HepG2 (cell line): ENCODE results near the gene NFKBIL1. TPM values are rescaled to one million over a fixed set of nuclear protein-coding genes. Genes with fewer than 3 reads are reported as not detected.

Experiments used
- ARNTL ChIP-seq: sonication (generic); formaldehyde crosslinking; IDR thresholded peaks from 2 replicates; pipeline ENCODE4 v1.4.0; 2020; ENCODE audit warnings: mild to moderate bottlenecking, missing genetic modification reagents
- EED ChIP-seq: sonication (generic); formaldehyde crosslinking; IDR thresholded peaks from 2 replicates; pipeline ENCODE4 v1.5.0; 2020; ENCODE audit warnings: mild to moderate bottlenecking, missing genetic modification reagents
- FOXJ3 ChIP-seq: sonication (generic); formaldehyde crosslinking; IDR thresholded peaks from 2 replicates; pipeline ENCODE4 v1.4.0; 2020; ENCODE audit warnings: missing genetic modification reagents, mild to moderate bottlenecking, borderline replicate concordance
- GFI1 ChIP-seq: sonication (generic); formaldehyde crosslinking; IDR thresholded peaks from 2 replicates; pipeline ENCODE4 v1.5.0; 2020; ENCODE audit warnings: missing genetic modification reagents, mild to moderate bottlenecking, borderline replicate concordance
- HNF4G ChIP-seq, 2 experiments: sonication (generic) in 1 of 2; formaldehyde crosslinking in 1 of 2; IDR thresholded peaks; 2 replicates each; pipeline versions ENCODE4 v1.4.0 to v1.6.1; 2011 to 2020; ENCODE audit warnings: borderline replicate concordance in 2 of 2, low read depth in 2 of 2, mild to moderate bottlenecking in 2 of 2, low read length in 1 of 2, missing genetic modification reagents in 1 of 2, moderate library complexity in 1 of 2
- KLF12 ChIP-seq: sonication (generic); formaldehyde crosslinking; IDR thresholded peaks from 2 replicates; pipeline ENCODE4 v1.4.0; 2020; ENCODE audit warnings: missing genetic modification reagents, borderline replicate concordance
- MXD4 ChIP-seq: IDR thresholded peaks from 2 replicates; pipeline ENCODE4 v1.6.1; 2016; ENCODE audit warnings: mild to moderate bottlenecking, missing biosample characterization, missing genetic modification reagents
- NAIF1 ChIP-seq: sonication (generic); formaldehyde crosslinking; IDR thresholded peaks from 2 replicates; pipeline ENCODE4 v1.5.0; 2020; ENCODE audit warnings: mild to moderate bottlenecking, missing genetic modification reagents, borderline replicate concordance
- ONECUT2 ChIP-seq: sonication (generic); formaldehyde crosslinking; IDR thresholded peaks from 2 replicates; pipeline ENCODE4 v1.4.0; 2020; ENCODE audit warnings: missing genetic modification reagents
- YEATS2 ChIP-seq: sonication (generic); formaldehyde crosslinking; IDR thresholded peaks from 2 replicates; pipeline ENCODE4 v1.4.0; 2020; ENCODE audit warnings: missing genetic modification reagents, borderline replicate concordance
- ZNF674 ChIP-seq: sonication (generic); formaldehyde crosslinking; IDR thresholded peaks from 2 replicates; pipeline ENCODE4 v1.5.0; 2020; ENCODE audit warnings: low read depth, mild to moderate bottlenecking, missing genetic modification reagents
- ZNF724P ChIP-seq: sonication (generic); formaldehyde crosslinking; IDR thresholded peaks from 2 replicates; pipeline ENCODE4 v1.8.0; 2022; ENCODE audit warnings: missing genetic modification reagents, borderline replicate concordance
- polyA plus RNA-seq, 8 experiments: library from polyadenylated mRNA; depleted of rRNA in 3 of 8; stranded (reverse) in 7 of 8; unstranded in 1 of 8; fragments of >200 nt; fragmentation: Illumina TruSeq in 4 of 8; extraction: Trizol in 4 of 8; gene quantifications; 2 replicates each; pipeline versions ENCODE4 v1.2.1 to v1.2.3, GENCODE V29; 2011 to 2016; ENCODE audit warnings: low read depth in 4 of 8, missing spikeins in 1 of 8, mixed read lengths in 1 of 8; ENCODE audit not compliant: insufficient read depth in 1 of 8
- total RNA-seq, 5 experiments: library from RNA; depleted of rRNA; stranded (reverse); fragments of >200 nt; fragmentation: Illumina TruSeq; extraction: Trizol; gene quantifications; 2 replicates each; pipeline ENCODE4 v1.2.3, GENCODE V29; 2016; ENCODE audit warnings: low read depth in 1 of 5
- TF ChIP-seq, protein P1 (sequence below): fragments of 450-650 bp; IDR thresholded peaks from 2 replicates; pipeline ENCODE4 v1.6.1; 2017; ENCODE audit warnings: mild to moderate bottlenecking
- TF ChIP-seq, protein P2 (sequence below): sonication (generic); formaldehyde crosslinking; IDR thresholded peaks from 2 replicates; pipeline ENCODE4 v1.4.0; 2020; ENCODE audit warnings: mild to moderate bottlenecking, missing genetic modification reagents
- TF ChIP-seq, protein P3 (sequence below): sonication (generic); formaldehyde crosslinking; IDR thresholded peaks from 2 replicates; pipeline ENCODE4 v1.5.1; 2020; ENCODE audit warnings: mild to moderate bottlenecking, missing genetic modification reagents, moderate library complexity
- TF ChIP-seq, protein P4 (sequence below): IDR thresholded peaks from 2 replicates; pipeline ENCODE4 v1.6.1; 2016; ENCODE audit warnings: missing biosample characterization, missing genetic modification reagents, low read depth

The NFKBIL1 gene
- total and polyA plus RNA-seq, 2 of the 13 experiments (the other 11 are each of a cell fraction or from before 2014, with no cell fraction given) = 9.7 to 19.5 TPM

DNA sequence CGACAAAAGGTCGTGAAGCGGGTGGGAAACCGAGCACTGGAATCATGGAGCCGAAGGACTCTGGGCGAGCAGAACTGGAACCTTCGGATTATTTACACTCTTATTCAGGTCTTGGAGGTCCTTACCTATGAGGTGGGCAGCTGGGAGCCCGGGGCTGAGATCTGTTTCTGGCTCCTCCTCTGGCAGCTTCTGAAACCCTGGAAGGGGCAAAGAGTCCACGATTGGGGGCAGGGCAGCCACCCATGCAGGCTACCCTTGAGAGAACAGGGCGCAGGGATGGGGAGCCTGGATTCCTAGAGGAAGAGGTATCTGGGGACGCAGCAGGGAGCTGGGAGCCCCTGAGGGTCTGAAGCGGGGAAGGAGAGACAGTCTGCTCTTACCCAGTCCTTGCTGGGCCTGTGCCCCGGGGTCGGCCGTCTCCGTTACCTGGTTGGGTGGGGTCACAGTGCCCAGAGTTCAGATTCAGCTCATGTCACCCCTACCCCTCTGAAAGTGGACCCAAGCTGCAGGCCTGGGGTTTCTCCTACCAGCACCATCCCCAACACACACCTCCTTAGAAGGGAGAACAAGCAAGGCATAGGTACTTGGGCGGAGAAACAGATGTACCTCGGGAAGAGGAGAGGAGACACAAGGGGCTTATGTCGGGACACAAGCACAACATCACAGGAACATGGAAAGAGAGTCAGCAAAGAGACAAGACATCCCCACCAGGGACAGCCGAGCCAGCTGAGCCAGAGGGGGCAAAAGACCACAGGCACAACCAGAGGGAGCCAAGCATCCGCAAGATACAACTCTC lies 34.2 kb downstream of the NFKBIL1 start (continued):
- TF ChIP-seq, protein P1, sequence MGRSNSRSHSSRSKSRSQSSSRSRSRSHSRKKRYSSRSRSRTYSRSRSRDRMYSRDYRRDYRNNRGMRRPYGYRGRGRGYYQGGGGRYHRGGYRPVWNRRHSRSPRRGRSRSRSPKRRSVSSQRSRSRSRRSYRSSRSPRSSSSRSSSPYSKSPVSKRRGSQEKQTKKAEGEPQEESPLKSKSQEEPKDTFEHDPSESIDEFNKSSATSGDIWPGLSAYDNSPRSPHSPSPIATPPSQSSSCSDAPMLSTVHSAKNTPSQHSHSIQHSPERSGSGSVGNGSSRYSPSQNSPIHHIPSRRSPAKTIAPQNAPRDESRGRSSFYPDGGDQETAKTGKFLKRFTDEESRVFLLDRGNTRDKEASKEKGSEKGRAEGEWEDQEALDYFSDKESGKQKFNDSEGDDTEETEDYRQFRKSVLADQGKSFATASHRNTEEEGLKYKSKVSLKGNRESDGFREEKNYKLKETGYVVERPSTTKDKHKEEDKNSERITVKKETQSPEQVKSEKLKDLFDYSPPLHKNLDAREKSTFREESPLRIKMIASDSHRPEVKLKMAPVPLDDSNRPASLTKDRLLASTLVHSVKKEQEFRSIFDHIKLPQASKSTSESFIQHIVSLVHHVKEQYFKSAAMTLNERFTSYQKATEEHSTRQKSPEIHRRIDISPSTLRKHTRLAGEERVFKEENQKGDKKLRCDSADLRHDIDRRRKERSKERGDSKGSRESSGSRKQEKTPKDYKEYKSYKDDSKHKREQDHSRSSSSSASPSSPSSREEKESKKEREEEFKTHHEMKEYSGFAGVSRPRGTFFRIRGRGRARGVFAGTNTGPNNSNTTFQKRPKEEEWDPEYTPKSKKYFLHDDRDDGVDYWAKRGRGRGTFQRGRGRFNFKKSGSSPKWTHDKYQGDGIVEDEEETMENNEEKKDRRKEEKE = no peak
- TF ChIP-seq, protein P2, sequence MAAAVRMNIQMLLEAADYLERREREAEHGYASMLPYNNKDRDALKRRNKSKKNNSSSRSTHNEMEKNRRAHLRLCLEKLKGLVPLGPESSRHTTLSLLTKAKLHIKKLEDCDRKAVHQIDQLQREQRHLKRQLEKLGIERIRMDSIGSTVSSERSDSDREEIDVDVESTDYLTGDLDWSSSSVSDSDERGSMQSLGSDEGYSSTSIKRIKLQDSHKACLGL = no peak
- TF ChIP-seq MXD4 (CRISPR knock-in tag) (no peak), ZNF674 (CRISPR knock-in tag) (no peak), ONECUT2 (CRISPR knock-in tag) (no peak), FOXJ3 (CRISPR knock-in tag) (0 out of 2 replicates have a peak, but pooled peaks have one; percentile 11), YEATS2 (CRISPR knock-in tag) (0 out of 2 replicates have a peak, but pooled peaks have one; percentile 7), ARNTL (CRISPR knock-in tag) (peak; percentile 55; the same call in 1 of the 2 replicates), KLF12 (CRISPR knock-in tag) (no peak), GFI1 (CRISPR knock-in tag) (no peak), ZNF724P (CRISPR knock-in tag) (0 out of 2 replicates have a peak, but pooled peaks have one; percentile 4), EED (CRISPR knock-in tag) (no peak), HNF4G (IDR thresholded peaks at IDR 0.05; ENCODE audit: borderline replicate concordance, low read depth, low read length) (no peak), HNF4G (CRISPR knock-in tag; IDR thresholded peaks at IDR 0.05; ENCODE audit: borderline replicate concordance, low read depth) (no peak), NAIF1 (CRISPR knock-in tag) (no peak)
- TF ChIP-seq, protein P3, sequence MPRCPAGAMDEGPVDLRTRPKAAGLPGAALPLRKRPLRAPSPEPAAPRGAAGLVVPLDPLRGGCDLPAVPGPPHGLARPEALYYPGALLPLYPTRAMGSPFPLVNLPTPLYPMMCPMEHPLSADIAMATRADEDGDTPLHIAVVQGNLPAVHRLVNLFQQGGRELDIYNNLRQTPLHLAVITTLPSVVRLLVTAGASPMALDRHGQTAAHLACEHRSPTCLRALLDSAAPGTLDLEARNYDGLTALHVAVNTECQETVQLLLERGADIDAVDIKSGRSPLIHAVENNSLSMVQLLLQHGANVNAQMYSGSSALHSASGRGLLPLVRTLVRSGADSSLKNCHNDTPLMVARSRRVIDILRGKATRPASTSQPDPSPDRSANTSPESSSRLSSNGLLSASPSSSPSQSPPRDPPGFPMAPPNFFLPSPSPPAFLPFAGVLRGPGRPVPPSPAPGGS = no peak; the same call in 1 of the 2 replicates
- TF ChIP-seq, protein P4, sequence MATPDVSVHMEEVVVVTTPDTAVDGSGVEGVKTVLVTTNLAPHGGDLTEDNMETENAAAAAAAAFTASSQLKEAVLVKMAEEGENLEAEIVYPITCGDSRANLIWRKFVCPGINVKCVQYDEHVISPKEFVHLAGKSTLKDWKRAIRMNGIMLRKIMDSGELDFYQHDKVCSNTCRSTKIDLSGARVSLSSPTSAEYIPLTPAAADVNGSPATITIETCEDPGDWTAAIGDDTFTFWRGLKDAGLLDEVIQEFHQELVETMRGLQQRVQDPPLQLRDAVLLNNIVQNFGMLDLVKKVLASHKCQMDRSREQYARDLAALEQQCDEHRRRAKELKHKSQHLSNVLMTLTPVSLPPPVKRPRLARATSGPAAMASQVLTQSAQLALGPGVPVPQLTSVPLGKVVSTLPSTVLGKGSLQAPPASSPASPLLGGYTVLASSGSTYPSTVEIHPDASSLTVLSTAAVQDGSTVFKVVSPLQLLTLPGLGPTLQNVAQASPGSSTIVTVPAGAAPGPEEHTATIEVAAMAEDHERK (CRISPR knock-in tag) = no peak
